GM23338 (cell line): Measurements from ENCODE around the gene FHL2. TPM values are rescaled to one million over a fixed set of nuclear protein-coding genes. Genes with fewer than 3 reads are reported as not detected.

Experiments
- ATAC-seq: fragments of 200-7000 bp; cut with Tn5 transposase; 3 replicates; pipeline ENCODE4 v1.9.1; 2020
- DNase-seq: peaks from one replicate; pipeline ENCODE4 v3.0.0-alpha.2; 2015; ENCODE audit warnings: low spot score
- H2AFZ ChIP-seq: fragments of 200-600 bp; sonication (generic); 2 replicates; pipeline ENCODE4 v1.8.0; 2016; ENCODE audit warnings: antibody characterized with exemption, mild to moderate bottlenecking, moderate library complexity
- H3F3A ChIP-seq: fragments of 200-600 bp; sonication (generic); replicated peaks from 2 replicates; pipeline ENCODE4 v1.8.0; 2017; ENCODE audit warnings: antibody characterized with exemption, mixed run types, low read depth
- H3K27ac ChIP-seq: fragments of 200-600 bp; sonication (generic); 2 replicates; pipeline ENCODE4 v1.6.1; 2016; ENCODE audit warnings: low read depth
- H3K27me3 ChIP-seq: fragments of 200-600 bp; sonication (generic); 2 replicates; pipeline ENCODE4 v1.8.0; 2016; ENCODE audit warnings: mild to moderate bottlenecking, mixed run types, moderate library complexity; ENCODE audit not compliant: insufficient read depth
- H3K36me3 ChIP-seq: fragments of 200-600 bp; sonication (generic); 2 replicates; pipeline ENCODE4 v1.8.0; 2016; ENCODE audit warnings: mild to moderate bottlenecking; ENCODE audit not compliant: insufficient read depth
- H3K4me1 ChIP-seq: fragments of 200-600 bp; sonication (generic); 2 replicates; pipeline ENCODE4 v1.8.0; 2016; ENCODE audit warnings: mild to moderate bottlenecking, moderate library complexity; ENCODE audit not compliant: insufficient read depth
- H3K4me2 ChIP-seq: fragments of 200-600 bp; sonication (generic); 2 replicates; pipeline ENCODE4 v1.7.1; 2017; ENCODE audit warnings: mixed run types
- H3K4me3 ChIP-seq: fragments of 200-600 bp; sonication (generic); 2 replicates; pipeline ENCODE4 v1.6.1; 2016; ENCODE audit warnings: mixed run types
- H3K79me2 ChIP-seq: fragments of 200-600 bp; sonication (generic); replicated peaks from 2 replicates; pipeline ENCODE4 v1.8.0; 2017; ENCODE audit warnings: mild to moderate bottlenecking; ENCODE audit not compliant: insufficient read depth
- H3K9me2 ChIP-seq: fragments of 200-600 bp; sonication (generic); 2 replicates; pipeline ENCODE4 v1.8.0; 2017; ENCODE audit not compliant: insufficient read depth
- H4K20me1 ChIP-seq: fragments of 200-600 bp; sonication (generic); replicated peaks from 2 replicates; pipeline ENCODE4 v1.8.0; 2017; ENCODE audit warnings: mild to moderate bottlenecking; ENCODE audit not compliant: insufficient read depth
- H3K27ac Mint-ChIP-seq: 2 replicates; pipeline ENCODE4 v1.8.0; 2020; ENCODE audit warnings: inconsistent platforms, mild to moderate bottlenecking, moderate library complexity, mixed read lengths
- H3K27me3 Mint-ChIP-seq: 3 replicates; pipeline ENCODE4 v1.8.0; 2022; ENCODE audit warnings: low read depth, mild to moderate bottlenecking, moderate library complexity, mixed read lengths, inconsistent platforms; ENCODE audit not compliant: insufficient read depth, poor library complexity
- H3K36me3 Mint-ChIP-seq: 3 replicates; pipeline ENCODE4 v1.8.0; 2021; ENCODE audit warnings: low read depth, mild to moderate bottlenecking, inconsistent platforms, moderate library complexity, mixed read lengths
- H3K4me1 Mint-ChIP-seq: 3 replicates; pipeline ENCODE4 v1.8.0; 2020; ENCODE audit warnings: mild to moderate bottlenecking, inconsistent platforms, mixed read lengths
- H3K4me3 Mint-ChIP-seq: 3 replicates; pipeline ENCODE4 v1.8.0; 2021; ENCODE audit warnings: moderate library complexity, mild to moderate bottlenecking, inconsistent platforms, mixed read lengths
- H3K9me3 Mint-ChIP-seq: 3 replicates; pipeline ENCODE4 v1.8.0; 2020; ENCODE audit warnings: moderate library complexity, mild to moderate bottlenecking, inconsistent platforms, mixed read lengths
- CREB1 ChIP-seq: fragments of 250-450 bp; sonication (Bioruptor Pico); IDR thresholded peaks from 2 replicates; pipeline ENCODE4 v1.5.0; 2020; ENCODE audit warnings: low read depth, mild to moderate bottlenecking, moderate library complexity
- EZH2 ChIP-seq: fragments of 200-600 bp; sonication (generic); IDR thresholded peaks from one replicate; pipeline ENCODE4 v1.8.0; 2017; ENCODE audit warnings: antibody characterized with exemption, mild to moderate bottlenecking, low read depth; ENCODE audit not compliant: unreplicated experiment
- EZH2phosphoT487 ChIP-seq: fragments of 200-600 bp; sonication (generic); IDR thresholded peaks from one replicate; pipeline ENCODE4 v1.8.1; 2018; ENCODE audit warnings: antibody characterized with exemption; ENCODE audit not compliant: unreplicated experiment
- JUNB ChIP-seq: IDR thresholded peaks from one replicate; pipeline ENCODE4 v1.6.1; 2016; ENCODE audit warnings: antibody characterized with exemption; ENCODE audit not compliant: unreplicated experiment
- NANOG ChIP-seq: IDR thresholded peaks from 2 replicates; pipeline ENCODE4 v1.6.1; 2016; ENCODE audit warnings: antibody characterized with exemption, borderline replicate concordance
- POLR2AphosphoS5 ChIP-seq: IDR thresholded peaks from 2 replicates; pipeline ENCODE4 v1.6.1; 2016; ENCODE audit warnings: antibody characterized with exemption, low read depth
- STAT1 ChIP-seq: IDR thresholded peaks from one replicate; pipeline ENCODE4 v1.6.1; 2016; ENCODE audit warnings: antibody characterized with exemption; ENCODE audit not compliant: unreplicated experiment
- ZNF114 ChIP-seq: fragments of 250-450 bp; sonication (Bioruptor Pico); IDR thresholded peaks from 2 replicates; pipeline ENCODE4 v1.5.0; 2020; ENCODE audit warnings: mild to moderate bottlenecking, moderate library complexity
- ZNF331 ChIP-seq: fragments of 250-450 bp; sonication (Bioruptor Pico); IDR thresholded peaks from 2 replicates; pipeline ENCODE4 v1.5.0; 2020; ENCODE audit warnings: low read depth, mild to moderate bottlenecking, moderate library complexity
- polyA plus RNA-seq: library from polyadenylated mRNA; unstranded; fragments of >200 nt; fragmentation: Nextera tagmentation; extraction: Ambion mirVana; gene quantifications from 2 replicates; pipeline ENCODE4 v1.2.1, GENCODE V29; 2016
- total RNA-seq: library from RNA; depleted of rRNA; stranded (reverse); fragments of >200 nt; shearing (Covaris generic); gene quantifications from 2 replicates; pipeline ENCODE4 v1.2.3, GENCODE V29; 2014
- TF ChIP-seq, protein P1 (sequence below): IDR thresholded peaks from one replicate; pipeline ENCODE4 v1.6.1; 2018; ENCODE audit warnings: antibody characterized with exemption; ENCODE audit not compliant: unreplicated experiment
- TF ChIP-seq, protein P2 (sequence below): fragments of 250-450 bp; sonication (Bioruptor Pico); IDR thresholded peaks from 2 replicates; pipeline ENCODE4 v1.5.0; 2020; ENCODE audit warnings: mild to moderate bottlenecking, moderate library complexity
- TF ChIP-seq, protein P3 (sequence below): IDR thresholded peaks from 2 replicates; pipeline ENCODE4 v1.6.1; 2016; ENCODE audit warnings: antibody characterized with exemption
- TF ChIP-seq, protein P4 (sequence below), 2 experiments: fragments of 200-600 bp in 1 of 2; sonication (generic) in 1 of 2; conservative IDR thresholded peaks; 2 replicates each; pipeline versions ENCODE4 v1.5.1 to v1.6.1; 2016 to 2017; ENCODE audit warnings: antibody characterized with exemption in 2 of 2, low read depth in 2 of 2, mild to moderate bottlenecking in 2 of 2, moderate library complexity in 1 of 2

Gene FHL2
- total and polyA plus RNA-seq, 2 experiments from 2014 or later, result 29.0 to 30.9 TPM

DNA sequence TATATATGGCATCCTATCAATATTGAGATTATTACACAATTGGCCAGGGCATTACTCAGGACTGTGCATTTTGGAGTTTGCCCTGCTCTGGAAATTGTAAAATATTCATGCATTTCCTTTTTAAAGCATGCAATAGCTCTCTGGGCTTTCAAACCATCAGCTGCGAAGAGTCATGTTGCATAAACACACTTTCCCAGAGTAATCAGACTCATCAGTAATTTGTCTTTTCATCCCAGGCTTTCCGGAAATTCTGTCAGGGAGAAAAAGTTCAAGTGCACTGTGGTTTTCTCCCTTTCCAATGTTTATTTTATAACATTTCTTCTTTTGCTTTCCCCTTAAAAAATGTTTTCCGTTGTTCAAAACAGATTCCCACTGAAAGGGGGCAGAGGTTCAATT, 38.9 kb upstream of the FHL2 start:
- H3K4me2 ChIP-seq, result no peak overlapping the region
- DNase-seq (no peak), ATAC-seq (no peak)
- H2AFZ ChIP-seq, result no peak overlapping the region
- no peaks in the 10 kb centered on the region for H3F3A ChIP-seq
- H3K36me3 ChIP-seq, result no peaks in the 10 kb centered on the region
- no peaks in the 10 kb centered on the region for H3K9me3 Mint-ChIP-seq
- H3K27me3 Mint-ChIP-seq, result peaks cover 2% of the 10 kb centered on the region
- H3K79me2 ChIP-seq, result no peaks in the 10 kb centered on the region
- H3K27me3 ChIP-seq, result no peaks in the 10 kb centered on the region
- H3K9me2 ChIP-seq, result no peaks in the 10 kb centered on the region
- TF ChIP-seq, protein P1, sequence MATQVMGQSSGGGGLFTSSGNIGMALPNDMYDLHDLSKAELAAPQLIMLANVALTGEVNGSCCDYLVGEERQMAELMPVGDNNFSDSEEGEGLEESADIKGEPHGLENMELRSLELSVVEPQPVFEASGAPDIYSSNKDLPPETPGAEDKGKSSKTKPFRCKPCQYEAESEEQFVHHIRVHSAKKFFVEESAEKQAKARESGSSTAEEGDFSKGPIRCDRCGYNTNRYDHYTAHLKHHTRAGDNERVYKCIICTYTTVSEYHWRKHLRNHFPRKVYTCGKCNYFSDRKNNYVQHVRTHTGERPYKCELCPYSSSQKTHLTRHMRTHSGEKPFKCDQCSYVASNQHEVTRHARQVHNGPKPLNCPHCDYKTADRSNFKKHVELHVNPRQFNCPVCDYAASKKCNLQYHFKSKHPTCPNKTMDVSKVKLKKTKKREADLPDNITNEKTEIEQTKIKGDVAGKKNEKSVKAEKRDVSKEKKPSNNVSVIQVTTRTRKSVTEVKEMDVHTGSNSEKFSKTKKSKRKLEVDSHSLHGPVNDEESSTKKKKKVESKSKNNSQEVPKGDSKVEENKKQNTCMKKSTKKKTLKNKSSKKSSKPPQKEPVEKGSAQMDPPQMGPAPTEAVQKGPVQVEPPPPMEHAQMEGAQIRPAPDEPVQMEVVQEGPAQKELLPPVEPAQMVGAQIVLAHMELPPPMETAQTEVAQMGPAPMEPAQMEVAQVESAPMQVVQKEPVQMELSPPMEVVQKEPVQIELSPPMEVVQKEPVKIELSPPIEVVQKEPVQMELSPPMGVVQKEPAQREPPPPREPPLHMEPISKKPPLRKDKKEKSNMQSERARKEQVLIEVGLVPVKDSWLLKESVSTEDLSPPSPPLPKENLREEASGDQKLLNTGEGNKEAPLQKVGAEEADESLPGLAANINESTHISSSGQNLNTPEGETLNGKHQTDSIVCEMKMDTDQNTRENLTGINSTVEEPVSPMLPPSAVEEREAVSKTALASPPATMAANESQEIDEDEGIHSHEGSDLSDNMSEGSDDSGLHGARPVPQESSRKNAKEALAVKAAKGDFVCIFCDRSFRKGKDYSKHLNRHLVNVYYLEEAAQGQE, result no peak
- no peak for TF ChIP-seq EZH2phosphoT487
- no peak for TF ChIP-seq JUNB
- TF ChIP-seq, protein P2, sequence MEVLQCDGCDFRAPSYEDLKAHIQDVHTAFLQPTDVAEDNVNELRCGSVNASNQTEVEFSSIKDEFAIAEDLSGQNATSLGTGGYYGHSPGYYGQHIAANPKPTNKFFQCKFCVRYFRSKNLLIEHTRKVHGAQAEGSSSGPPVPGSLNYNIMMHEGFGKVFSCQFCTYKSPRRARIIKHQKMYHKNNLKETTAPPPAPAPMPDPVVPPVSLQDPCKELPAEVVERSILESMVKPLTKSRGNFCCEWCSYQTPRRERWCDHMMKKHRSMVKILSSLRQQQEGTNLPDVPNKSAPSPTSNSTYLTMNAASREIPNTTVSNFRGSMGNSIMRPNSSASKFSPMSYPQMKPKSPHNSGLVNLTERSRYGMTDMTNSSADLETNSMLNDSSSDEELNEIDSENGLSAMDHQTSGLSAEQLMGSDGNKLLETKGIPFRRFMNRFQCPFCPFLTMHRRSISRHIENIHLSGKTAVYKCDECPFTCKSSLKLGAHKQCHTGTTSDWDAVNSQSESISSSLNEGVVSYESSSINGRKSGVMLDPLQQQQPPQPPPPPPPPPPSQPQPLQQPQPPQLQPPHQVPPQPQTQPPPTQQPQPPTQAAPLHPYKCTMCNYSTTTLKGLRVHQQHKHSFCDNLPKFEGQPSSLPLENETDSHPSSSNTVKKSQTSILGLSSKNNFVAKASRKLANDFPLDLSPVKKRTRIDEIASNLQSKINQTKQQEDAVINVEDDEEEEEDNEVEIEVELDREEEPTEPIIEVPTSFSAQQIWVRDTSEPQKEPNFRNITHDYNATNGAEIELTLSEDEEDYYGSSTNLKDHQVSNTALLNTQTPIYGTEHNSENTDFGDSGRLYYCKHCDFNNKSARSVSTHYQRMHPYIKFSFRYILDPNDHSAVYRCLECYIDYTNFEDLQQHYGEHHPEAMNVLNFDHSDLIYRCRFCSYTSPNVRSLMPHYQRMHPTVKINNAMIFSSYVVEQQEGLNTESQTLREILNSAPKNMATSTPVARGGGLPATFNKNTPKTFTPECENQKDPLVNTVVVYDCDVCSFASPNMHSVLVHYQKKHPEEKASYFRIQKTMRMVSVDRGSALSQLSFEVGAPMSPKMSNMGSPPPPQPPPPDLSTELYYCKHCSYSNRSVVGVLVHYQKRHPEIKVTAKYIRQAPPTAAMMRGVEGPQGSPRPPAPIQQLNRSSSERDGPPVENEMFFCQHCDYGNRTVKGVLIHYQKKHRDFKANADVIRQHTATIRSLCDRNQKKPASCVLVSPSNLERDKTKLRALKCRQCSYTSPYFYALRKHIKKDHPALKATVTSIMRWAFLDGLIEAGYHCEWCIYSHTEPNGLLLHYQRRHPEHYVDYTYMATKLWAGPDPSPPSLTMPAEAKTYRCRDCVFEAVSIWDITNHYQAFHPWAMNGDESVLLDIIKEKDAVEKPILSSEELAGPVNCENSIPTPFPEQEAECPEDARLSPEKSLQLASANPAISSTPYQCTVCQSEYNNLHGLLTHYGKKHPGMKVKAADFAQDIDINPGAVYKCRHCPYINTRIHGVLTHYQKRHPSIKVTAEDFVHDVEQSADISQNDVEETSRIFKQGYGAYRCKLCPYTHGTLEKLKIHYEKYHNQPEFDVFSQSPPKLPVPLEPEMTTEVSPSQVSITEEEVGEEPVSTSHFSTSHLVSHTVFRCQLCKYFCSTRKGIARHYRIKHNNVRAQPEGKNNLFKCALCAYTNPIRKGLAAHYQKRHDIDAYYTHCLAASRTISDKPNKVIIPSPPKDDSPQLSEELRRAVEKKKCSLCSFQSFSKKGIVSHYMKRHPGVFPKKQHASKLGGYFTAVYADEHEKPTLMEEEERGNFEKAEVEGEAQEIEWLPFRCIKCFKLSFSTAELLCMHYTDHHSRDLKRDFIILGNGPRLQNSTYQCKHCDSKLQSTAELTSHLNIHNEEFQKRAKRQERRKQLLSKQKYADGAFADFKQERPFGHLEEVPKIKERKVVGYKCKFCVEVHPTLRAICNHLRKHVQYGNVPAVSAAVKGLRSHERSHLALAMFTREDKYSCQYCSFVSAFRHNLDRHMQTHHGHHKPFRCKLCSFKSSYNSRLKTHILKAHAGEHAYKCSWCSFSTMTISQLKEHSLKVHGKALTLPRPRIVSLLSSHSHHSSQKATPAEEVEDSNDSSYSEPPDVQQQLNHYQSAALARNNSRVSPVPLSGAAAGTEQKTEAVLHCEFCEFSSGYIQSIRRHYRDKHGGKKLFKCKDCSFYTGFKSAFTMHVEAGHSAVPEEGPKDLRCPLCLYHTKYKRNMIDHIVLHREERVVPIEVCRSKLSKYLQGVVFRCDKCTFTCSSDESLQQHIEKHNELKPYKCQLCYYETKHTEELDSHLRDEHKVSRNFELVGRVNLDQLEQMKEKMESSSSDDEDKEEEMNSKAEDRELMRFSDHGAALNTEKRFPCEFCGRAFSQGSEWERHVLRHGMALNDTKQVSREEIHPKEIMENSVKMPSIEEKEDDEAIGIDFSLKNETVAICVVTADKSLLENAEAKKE (CRISPR knock-in tag), result no peak
- TF ChIP-seq, protein P3, sequence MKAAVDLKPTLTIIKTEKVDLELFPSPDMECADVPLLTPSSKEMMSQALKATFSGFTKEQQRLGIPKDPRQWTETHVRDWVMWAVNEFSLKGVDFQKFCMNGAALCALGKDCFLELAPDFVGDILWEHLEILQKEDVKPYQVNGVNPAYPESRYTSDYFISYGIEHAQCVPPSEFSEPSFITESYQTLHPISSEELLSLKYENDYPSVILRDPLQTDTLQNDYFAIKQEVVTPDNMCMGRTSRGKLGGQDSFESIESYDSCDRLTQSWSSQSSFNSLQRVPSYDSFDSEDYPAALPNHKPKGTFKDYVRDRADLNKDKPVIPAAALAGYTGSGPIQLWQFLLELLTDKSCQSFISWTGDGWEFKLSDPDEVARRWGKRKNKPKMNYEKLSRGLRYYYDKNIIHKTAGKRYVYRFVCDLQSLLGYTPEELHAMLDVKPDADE, result no peak
- TF ChIP-seq, protein P4, sequence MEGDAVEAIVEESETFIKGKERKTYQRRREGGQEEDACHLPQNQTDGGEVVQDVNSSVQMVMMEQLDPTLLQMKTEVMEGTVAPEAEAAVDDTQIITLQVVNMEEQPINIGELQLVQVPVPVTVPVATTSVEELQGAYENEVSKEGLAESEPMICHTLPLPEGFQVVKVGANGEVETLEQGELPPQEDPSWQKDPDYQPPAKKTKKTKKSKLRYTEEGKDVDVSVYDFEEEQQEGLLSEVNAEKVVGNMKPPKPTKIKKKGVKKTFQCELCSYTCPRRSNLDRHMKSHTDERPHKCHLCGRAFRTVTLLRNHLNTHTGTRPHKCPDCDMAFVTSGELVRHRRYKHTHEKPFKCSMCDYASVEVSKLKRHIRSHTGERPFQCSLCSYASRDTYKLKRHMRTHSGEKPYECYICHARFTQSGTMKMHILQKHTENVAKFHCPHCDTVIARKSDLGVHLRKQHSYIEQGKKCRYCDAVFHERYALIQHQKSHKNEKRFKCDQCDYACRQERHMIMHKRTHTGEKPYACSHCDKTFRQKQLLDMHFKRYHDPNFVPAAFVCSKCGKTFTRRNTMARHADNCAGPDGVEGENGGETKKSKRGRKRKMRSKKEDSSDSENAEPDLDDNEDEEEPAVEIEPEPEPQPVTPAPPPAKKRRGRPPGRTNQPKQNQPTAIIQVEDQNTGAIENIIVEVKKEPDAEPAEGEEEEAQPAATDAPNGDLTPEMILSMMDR (conservative IDR thresholded peaks at IDR 0.05; ENCODE audit: low read depth in 2 of 2), result no peak
- TF ChIP-seq CREB1 (CRISPR knock-in tag), result no peak
- TF ChIP-seq EZH2, result no peak
- TF ChIP-seq POLR2AphosphoS5, result no peak
- TF ChIP-seq STAT1, result no peak
- no peak for TF ChIP-seq ZNF114
- TF ChIP-seq NANOG, result no peak
- no peak for TF ChIP-seq ZNF331 (CRISPR knock-in tag)
- H3K36me3 Mint-ChIP-seq, result no peaks in the 10 kb centered on the region
- no peaks in the 10 kb centered on the region for H4K20me1 ChIP-seq
- H3K4me3 ChIP-seq, result no peak overlapping the region
- H3K4me1 ChIP-seq, result no peaks in the 10 kb centered on the region
- no peak overlapping the region for H3K27ac ChIP-seq
- peaks cover 13% of the 10 kb centered on the region; the same call in 2 of the 3 replicates for H3K4me1 Mint-ChIP-seq
- no peak overlapping the region for H3K27ac Mint-ChIP-seq
- H3K4me3 Mint-ChIP-seq, result no peak overlapping the region
